HepG2 (cell line): ENCODE results near the gene MAPK8IP1. TPM values are rescaled to one million over a fixed set of nuclear protein-coding genes. Genes with fewer than 3 reads are reported as not detected.

ENCODE experiments used
- ARID2 ChIP-seq: sonication (generic); formaldehyde crosslinking; IDR thresholded peaks from 2 replicates; pipeline ENCODE4 v1.8.1; 2022; ENCODE audit warnings: mild to moderate bottlenecking, missing genetic modification reagents, borderline replicate concordance
- BORCS8-MEF2B ChIP-seq: sonication (generic); formaldehyde crosslinking; IDR thresholded peaks from 2 replicates; pipeline ENCODE4 v1.8.0; 2022; ENCODE audit warnings: mild to moderate bottlenecking, missing genetic modification reagents
- CBX2 ChIP-seq, 2 experiments: fragments of 200-600 bp in 1 of 2; sonication (generic); formaldehyde crosslinking in 1 of 2; IDR thresholded peaks; 2 replicates each; pipeline versions ENCODE4 v1.7.0 to v1.8.1; 2018 to 2022; ENCODE audit warnings: low read depth in 2 of 2, low read length in 1 of 2, mild to moderate bottlenecking in 1 of 2, missing genetic modification reagents in 1 of 2
- DR1 ChIP-seq: sonication (generic); formaldehyde crosslinking; IDR thresholded peaks from 2 replicates; pipeline ENCODE4 v1.8.0; 2021; ENCODE audit warnings: mild to moderate bottlenecking, missing genetic modification reagents, inconsistent platforms
- GLI4 ChIP-seq: sonication (generic); formaldehyde crosslinking; IDR thresholded peaks from 2 replicates; pipeline ENCODE4 v1.5.1; 2020; ENCODE audit warnings: missing genetic modification reagents, mild to moderate bottlenecking, moderate library complexity, borderline replicate concordance
- HDAC1 ChIP-seq: sonication (generic); formaldehyde crosslinking; IDR thresholded peaks from 2 replicates; pipeline ENCODE4 v1.5.1; 2020; ENCODE audit warnings: mild to moderate bottlenecking, missing genetic modification reagents
- IRX3 ChIP-seq: sonication (generic); formaldehyde crosslinking; IDR thresholded peaks from 2 replicates; pipeline ENCODE4 v1.8.1; 2023; ENCODE audit warnings: mild to moderate bottlenecking, low read depth, missing genetic modification reagents, borderline replicate concordance
- KDM2A ChIP-seq: sonication (generic); formaldehyde crosslinking; IDR thresholded peaks from 2 replicates; pipeline ENCODE4 v1.4.0; 2020; ENCODE audit warnings: low read depth, missing genetic modification reagents, borderline replicate concordance
- MBNL3 ChIP-seq: fragments of 250-450 bp; sonication (Bioruptor Pico); conservative IDR thresholded peaks from 2 replicates; pipeline ENCODE4 v1.8.0; 2022; ENCODE audit warnings: mild to moderate bottlenecking, inconsistent platforms
- MLXIP ChIP-seq: sonication (generic); formaldehyde crosslinking; IDR thresholded peaks from 2 replicates; pipeline ENCODE4 v1.9.0; 2021; ENCODE audit warnings: missing genetic modification reagents, borderline replicate concordance
- REXO4 ChIP-seq: sonication (generic); formaldehyde crosslinking; IDR thresholded peaks from 2 replicates; pipeline ENCODE4 v1.8.0; 2022; ENCODE audit warnings: missing genetic modification reagents, mild to moderate bottlenecking, borderline replicate concordance
- SIX1 ChIP-seq: sonication (generic); formaldehyde crosslinking; IDR thresholded peaks from 2 replicates; pipeline ENCODE4 v1.4.0; 2020; ENCODE audit warnings: missing genetic modification reagents, borderline replicate concordance
- SMARCE1 ChIP-seq: fragments of 450-650 bp; IDR thresholded peaks from 2 replicates; pipeline ENCODE4 v1.6.1; 2017; ENCODE audit warnings: borderline replicate concordance
- SP4 ChIP-seq: sonication (generic); formaldehyde crosslinking; IDR thresholded peaks from 2 replicates; pipeline ENCODE4 v1.8.1; 2023; ENCODE audit warnings: mild to moderate bottlenecking, missing genetic modification reagents
- TBL1XR1 ChIP-seq: fragments of 150-350 bp; IDR thresholded peaks from 2 replicates; pipeline ENCODE4 v1.6.1; 2014; ENCODE audit warnings: borderline replicate concordance, low read length; ENCODE audit not compliant: partially characterized antibody
- ZBTB38 ChIP-seq: sonication (generic); formaldehyde crosslinking; IDR thresholded peaks from 2 replicates; pipeline ENCODE4 v1.5.1; 2020; ENCODE audit warnings: mild to moderate bottlenecking, missing genetic modification reagents
- ZFP37 ChIP-seq: sonication (generic); formaldehyde crosslinking; IDR thresholded peaks from 2 replicates; pipeline ENCODE4 v1.4.0; 2020; ENCODE audit warnings: missing genetic modification reagents, borderline replicate concordance
- ZNF263 ChIP-seq: sonication (generic); formaldehyde crosslinking; IDR thresholded peaks from 2 replicates; pipeline ENCODE4 v1.4.0; 2020; ENCODE audit warnings: missing genetic modification reagents
- ZNF367 ChIP-seq: sonication (generic); formaldehyde crosslinking; IDR thresholded peaks from 2 replicates; pipeline ENCODE4 v1.4.0; 2020; ENCODE audit warnings: missing genetic modification reagents, borderline replicate concordance
- ZNF451 ChIP-seq: sonication (generic); formaldehyde crosslinking; IDR thresholded peaks from 2 replicates; pipeline ENCODE4 v1.5.0; 2020; ENCODE audit warnings: mild to moderate bottlenecking, missing genetic modification reagents
- ZNF543 ChIP-seq: sonication (generic); formaldehyde crosslinking; IDR thresholded peaks from 2 replicates; pipeline ENCODE4 v1.4.0; 2020; ENCODE audit warnings: mild to moderate bottlenecking, missing genetic modification reagents
- ZNF564 ChIP-seq: sonication (generic); formaldehyde crosslinking; IDR thresholded peaks from 2 replicates; pipeline ENCODE4 v1.8.1; 2023; ENCODE audit warnings: mild to moderate bottlenecking, missing genetic modification reagents
- ZNF614 ChIP-seq: IDR thresholded peaks from 2 replicates; pipeline ENCODE4 v1.6.1; 2018; ENCODE audit warnings: missing biosample characterization, missing genetic modification reagents, inconsistent platforms, borderline replicate concordance
- ZNF737 ChIP-seq: sonication (generic); formaldehyde crosslinking; IDR thresholded peaks from 2 replicates; pipeline ENCODE4 v1.5.0; 2020; ENCODE audit warnings: missing genetic modification reagents, mild to moderate bottlenecking, borderline replicate concordance
- ZNF878 ChIP-seq: sonication (generic); formaldehyde crosslinking; IDR thresholded peaks from 2 replicates; pipeline ENCODE4 v1.8.1; 2023; ENCODE audit warnings: mild to moderate bottlenecking, missing genetic modification reagents, moderate library complexity
- ZSCAN29 ChIP-seq: sonication (generic); formaldehyde crosslinking; conservative IDR thresholded peaks from 2 replicates; pipeline ENCODE4 v1.4.0; 2020; ENCODE audit warnings: mild to moderate bottlenecking, missing genetic modification reagents
- ZSCAN31 ChIP-seq: sonication (generic); formaldehyde crosslinking; IDR thresholded peaks from 2 replicates; pipeline ENCODE4 v1.5.0; 2020; ENCODE audit warnings: low read depth, mild to moderate bottlenecking, missing genetic modification reagents
- polyA plus RNA-seq, 8 experiments: library from polyadenylated mRNA; depleted of rRNA in 3 of 8; stranded (reverse) in 7 of 8; unstranded in 1 of 8; fragments of >200 nt; fragmentation: Illumina TruSeq in 4 of 8; extraction: Trizol in 4 of 8; gene quantifications; 2 replicates each; pipeline versions ENCODE4 v1.2.1 to v1.2.3, GENCODE V29; 2011 to 2016; ENCODE audit warnings: low read depth in 4 of 8, missing spikeins in 1 of 8, mixed read lengths in 1 of 8; ENCODE audit not compliant: insufficient read depth in 1 of 8
- total RNA-seq, 5 experiments: library from RNA; depleted of rRNA; stranded (reverse); fragments of >200 nt; fragmentation: Illumina TruSeq; extraction: Trizol; gene quantifications; 2 replicates each; pipeline ENCODE4 v1.2.3, GENCODE V29; 2016; ENCODE audit warnings: low read depth in 1 of 5

MAPK8IP1 gene
- total and polyA plus RNA-seq, 2 of the 13 experiments (the other 11 are each of a cell fraction or from before 2014, with no cell fraction given), result 2.2 to 4.2 TPM

DNA sequence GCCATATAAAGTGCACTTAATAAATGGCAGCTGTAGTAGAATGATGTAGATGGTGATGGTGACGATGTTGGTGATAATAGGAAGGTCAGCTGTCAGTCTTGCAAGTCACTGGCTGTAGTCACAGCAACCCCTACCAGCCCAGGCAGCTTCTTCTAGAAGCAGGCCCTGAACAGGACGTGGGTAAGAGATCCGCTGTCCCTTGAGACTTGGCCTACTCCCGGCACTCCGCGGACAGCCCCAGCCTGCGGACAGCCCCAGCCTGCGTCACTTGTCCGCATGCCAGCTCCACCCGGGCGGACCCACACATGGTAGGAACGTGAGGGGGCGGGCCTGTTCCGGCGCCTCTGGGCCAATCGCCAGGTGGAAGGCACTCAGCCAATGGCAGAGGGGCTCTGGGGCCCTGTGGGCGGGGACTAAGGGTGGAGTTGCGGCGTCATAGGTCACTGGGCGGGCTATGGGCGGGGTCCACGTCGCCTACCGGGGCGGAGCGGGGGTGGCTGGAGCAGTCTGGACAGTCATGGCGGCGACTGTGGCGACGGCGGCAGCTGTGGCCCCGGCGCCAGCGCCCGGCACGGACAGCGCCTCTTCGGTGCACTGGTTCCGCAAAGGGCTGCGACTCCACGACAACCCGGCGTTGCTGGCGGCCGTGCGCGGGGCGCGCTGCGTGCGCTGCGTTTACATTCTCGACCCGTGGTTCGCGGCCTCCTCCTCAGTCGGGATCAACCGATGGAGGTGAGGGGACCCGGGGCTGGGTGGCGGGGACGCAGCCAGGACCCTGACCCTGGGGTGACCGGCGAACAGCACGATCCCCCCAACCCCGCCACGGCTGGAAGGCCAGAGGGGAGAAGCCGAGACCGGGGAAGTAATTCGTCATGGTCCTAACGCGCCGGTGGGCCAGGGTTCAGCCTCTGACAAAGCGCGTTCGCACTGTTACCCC is 38.2 kb upstream of the MAPK8IP1 start, which contains the start of gene CRY2 (continued):
- TF ChIP-seq DR1 (CRISPR knock-in tag), result peak; percentile 61
- peak; percentile 57; the same call in 1 of the 2 replicates for TF ChIP-seq IRX3
- TF ChIP-seq KDM2A (CRISPR knock-in tag), result peak; percentile 51; the same call in 1 of the 2 replicates
- TF ChIP-seq MLXIP, result peak; percentile 49; the same call in 1 of the 2 replicates
- TF ChIP-seq ZNF263, result no peak
- TF ChIP-seq GLI4, result peak; percentile 83; the same call in 1 of the 2 replicates
- no peak for TF ChIP-seq SMARCE1
- peak; percentile 85 for TF ChIP-seq ZNF564 (CRISPR knock-in tag)
- no peak for TF ChIP-seq ZNF614 (CRISPR knock-in tag)
- TF ChIP-seq ZNF878, result 0 out of 2 replicates have a peak, but pooled peaks have one; percentile 28
- TF ChIP-seq MBNL3 (CRISPR knock-in tag), result no peak
- peak; percentile 32; the same call in 1 of the 2 replicates for TF ChIP-seq BORCS8-MEF2B
- no peak for TF ChIP-seq ZSCAN29 (CRISPR knock-in tag)
- no peak for TF ChIP-seq ZBTB38 (CRISPR knock-in tag)
- peak; percentile 18 for TF ChIP-seq TBL1XR1
- peak; percentile 94 for TF ChIP-seq HDAC1
- TF ChIP-seq ZNF451 (CRISPR knock-in tag), result peak; percentile 82
- peak; percentile 97 for TF ChIP-seq SP4
- no peak for TF ChIP-seq REXO4 (CRISPR knock-in tag)
- peak; percentile 81; the same call in 1 of the 2 replicates for TF ChIP-seq ZSCAN31 (CRISPR knock-in tag)
- TF ChIP-seq ZNF737, result no peak
- TF ChIP-seq ARID2, result 0 out of 2 replicates have a peak, but pooled peaks have one; percentile 38
- no peak for TF ChIP-seq ZNF367
- 0 out of 2 replicates have a peak, but pooled peaks have one; percentile 15 for TF ChIP-seq ZNF543 (CRISPR knock-in tag)
- no peak; the same call in 1 of the 2 replicates for TF ChIP-seq ZFP37 (CRISPR knock-in tag)
- no peak for TF ChIP-seq SIX1
- TF ChIP-seq CBX2 (IDR thresholded peaks at IDR 0.05; ENCODE audit: low read depth, low read length), result no peak
- no peak for TF ChIP-seq CBX2 (CRISPR knock-in tag; IDR thresholded peaks at IDR 0.05; ENCODE audit: low read depth)
